GM12878 (cell line): ENCODE data around the gene GPR18. TPM values are rescaled to one million over a fixed set of nuclear protein-coding genes. Genes with fewer than 3 reads are reported as not detected.

ENCODE experiments used
- ATAC-seq: fragments of 200-7000 bp; cut with Tn5 transposase; 3 replicates; pipeline ENCODE4 v1.9.1; 2020; ENCODE audit warnings: mild to moderate bottlenecking, moderate library complexity
- BruUV-seq: library from RNA; stranded (reverse); fragments of 400-500 nt; replicated peaks from 2 replicates; lab custom pipeline; 2021; lab: Mats Ljungman, UMichigan
- CTCF ChIA-PET: fragments of 300-600 bp; sonication (Branson Sonifier 250); formaldehyde crosslinking; extraction: SDS; loops from one replicate; lab custom pipeline; 2021; ENCODE audit warnings: inconsistent platforms; lab: Yijun Ruan, JAX
- POLR2A ChIA-PET: fragments of 350-600 bp; formaldehyde crosslinking; extraction: SDS; loops from one replicate; lab custom pipeline; 2021; ENCODE audit warnings: inconsistent platforms; lab: Charles Lee
- RAD21 ChIA-PET: fragments of 300-600 bp; sonication (Branson Sonifier 250); formaldehyde crosslinking; loops from one replicate; lab custom pipeline; 2023; ENCODE audit warnings: antibody characterized with exemption; ENCODE audit not compliant: unreplicated experiment; lab: Charles Lee
- SMC1A ChIA-PET: fragments of 300-600 bp; sonication (Branson Sonifier 250); formaldehyde crosslinking; loops from one replicate; lab custom pipeline; 2023; ENCODE audit not compliant: unreplicated experiment, uncharacterized antibody; lab: Charles Lee
- DNase-seq: peaks from one replicate; pipeline ENCODE4 v3.0.0-alpha.2; 2011; ENCODE audit warnings: low read depth, low spot score
- FAIRE-seq: peaks from 3 replicates; lab custom pipeline; 2011; peaks lifted over from hg19 to GRCh38; lab: Jason Lieb, UNC
- H2AFZ ChIP-seq: 2 replicates; pipeline ENCODE4 v1.6.0; 2011; ENCODE audit warnings: low read depth, low read length, control low read depth; ENCODE audit not compliant: control insufficient read depth
- H3K27ac ChIP-seq: 2 replicates; pipeline ENCODE4 v1.5.1; 2011; ENCODE audit warnings: control low read depth; ENCODE audit not compliant: control insufficient read depth, insufficient read depth
- H3K27me3 ChIP-seq, 2 experiments: replicated peaks in 1 of 2; 2 replicates each; pipeline versions ENCODE4 v1.6.0 to v1.6.1; 2011; ENCODE audit warnings: low read length in 1 of 2; ENCODE audit not compliant: control insufficient read depth in 2 of 2, insufficient read depth in 2 of 2
- H3K36me3 ChIP-seq, 2 experiments: 2 replicates each; pipeline ENCODE4 v1.5.1; 2011; ENCODE audit warnings: low read length in 1 of 2; ENCODE audit not compliant: control insufficient read depth in 2 of 2, insufficient read depth in 2 of 2
- H3K4me1 ChIP-seq: 2 replicates; pipeline ENCODE4 v1.6.1; 2011; ENCODE audit warnings: mild to moderate bottlenecking, low read length, moderate library complexity, mixed read lengths; ENCODE audit not compliant: control insufficient read depth, insufficient read depth
- H3K4me2 ChIP-seq: 2 replicates; pipeline ENCODE4 v1.6.0; 2011; ENCODE audit warnings: control low read depth; ENCODE audit not compliant: control insufficient read depth, insufficient read depth
- H3K4me3 ChIP-seq: fragments of 200-600 bp; sonication (generic); 2 replicates; pipeline ENCODE4 v1.5.1; 2016
- H3K79me2 ChIP-seq: 2 replicates; pipeline ENCODE4 v1.6.0; 2011; ENCODE audit warnings: low read length; ENCODE audit not compliant: control insufficient read depth, insufficient read depth
- H3K9ac ChIP-seq: 2 replicates; pipeline ENCODE4 v1.8.0; 2011; ENCODE audit warnings: low read length, control low read depth, mixed read lengths; ENCODE audit not compliant: control insufficient read depth, insufficient read depth
- H3K9me3 ChIP-seq: replicated peaks from 3 replicates; pipeline ENCODE4 v1.5.1; 2011; ENCODE audit warnings: mild to moderate bottlenecking, low read length; ENCODE audit not compliant: control insufficient read depth, insufficient read depth
- H4K20me1 ChIP-seq: 2 replicates; pipeline ENCODE4 v1.6.0; 2011; ENCODE audit not compliant: control insufficient read depth, insufficient read depth
- CEBPB ChIP-seq, 2 experiments: fragments of 150-350 bp in 1 of 2; IDR thresholded peaks; 2 replicates each; pipeline ENCODE4 v1.6.1; 2012 to 2014; ENCODE audit warnings: low read depth in 2 of 2, low read length in 2 of 2, borderline replicate concordance in 1 of 2, inconsistent platforms in 1 of 2
- CTCF ChIP-seq, 3 experiments: IDR thresholded peaks in 2 of 3; conservative IDR thresholded peaks in 1 of 3; 2 replicates each; pipeline ENCODE4 v1.5.1; 2011; ENCODE audit warnings: low read depth in 3 of 3, low read length in 3 of 3, mild to moderate bottlenecking in 3 of 3, control low read depth in 2 of 3, moderate library complexity in 2 of 3, inconsistent platforms in 1 of 3, mixed read lengths in 1 of 3; ENCODE audit not compliant: control insufficient read depth in 2 of 3, insufficient read depth in 1 of 3; ENCODE audit errors: extremely low read depth in 1 of 3
- E2F4 ChIP-seq: IDR thresholded peaks from 2 replicates; pipeline ENCODE4 v1.6.1; 2012; ENCODE audit warnings: low read depth, low read length, improper control_type of control experiment
- HCFC1 ChIP-seq: fragments of 150-350 bp; IDR thresholded peaks from 2 replicates; pipeline ENCODE4 v1.6.1; 2014; ENCODE audit warnings: low read length
- NFIC ChIP-seq: IDR thresholded peaks from 2 replicates; pipeline ENCODE4 v1.6.1; 2012; ENCODE audit warnings: low read depth, mild to moderate bottlenecking, inconsistent platforms, low read length, moderate library complexity
- RCOR1 ChIP-seq: conservative IDR thresholded peaks from 2 replicates; pipeline ENCODE4 v1.6.1; 2012; ENCODE audit warnings: low read depth, low read length, improper control_type of control experiment
- SIX5 ChIP-seq: IDR thresholded peaks from 2 replicates; pipeline ENCODE4 v1.6.1; 2011; ENCODE audit warnings: mild to moderate bottlenecking, low read depth, low read length, moderate library complexity; ENCODE audit not compliant: severe bottlenecking
- SMARCA5 ChIP-seq: fragments of 450-650 bp; IDR thresholded peaks from 2 replicates; pipeline ENCODE4 v1.6.1; 2017; ENCODE audit warnings: mild to moderate bottlenecking
- SREBF2 ChIP-seq: IDR thresholded peaks from 2 replicates; pipeline ENCODE4 v1.6.1; 2012; ENCODE audit warnings: mild to moderate bottlenecking, low read length
- TCF3 ChIP-seq: IDR thresholded peaks from 2 replicates; pipeline ENCODE4 v1.6.1; 2012; ENCODE audit warnings: low read depth, mild to moderate bottlenecking, low read length, borderline replicate concordance; ENCODE audit not compliant: insufficient read depth
- WRNIP1 ChIP-seq: IDR thresholded peaks from 2 replicates; pipeline ENCODE4 v1.6.1; 2011; ENCODE audit warnings: low read depth, low read length, improper control_type of control experiment, borderline replicate concordance
- WGBS: methylation state at CpG from one replicate; pipeline ENCODE4 v1.1.6; 2016; ENCODE audit warnings: low lambda C conversion rate; ENCODE audit not compliant: insufficient replicate concordance, insufficient coverage; ENCODE audit errors: missing lambda C conversion rate; 5-methylcytosine and 5-hydroxymethylcytosine counted together
- in situ Hi-C: fragments of 300-500 bp; cut with MboI; formaldehyde crosslinking; loops from 9 replicates; pipeline ENCODE4 v1.14.3; 2018; ENCODE audit warnings: mixed read lengths
- intact Hi-C: fragments of 100-400 bp; cut with micrococcal nuclease; formaldehyde crosslinking; loops from one replicate; pipeline ENCODE4 v1.14.2; 2022; ENCODE audit not compliant: unreplicated experiment
- polyA plus RNA-seq, 11 experiments: library from polyadenylated mRNA; depleted of rRNA in 4 of 11; unstranded in 6 of 11; stranded (reverse) in 5 of 11; fragments of >200 nt; fragmentation: Nextera tagmentation in 4 of 11; fragmentation: Illumina TruSeq in 1 of 11; extraction: Ambion mirVana in 4 of 11; extraction: Trizol in 1 of 11; gene quantifications; 1 replicate in 1 of 11; 2 replicates in 10 of 11; pipeline versions ENCODE4 v1.2.1 to v1.2.3, GENCODE V29; 2011 to 2016; ENCODE audit warnings: inconsistent platforms in 2 of 11, missing spikeins in 2 of 11, low read depth in 1 of 11
- total RNA-seq, 4 experiments: library from RNA; depleted of rRNA in 3 of 4; stranded (reverse); fragments of >200 nt in 3 of 4; fragmentation: Illumina TruSeq in 1 of 4; extraction: Trizol in 1 of 4; gene quantifications; 2 replicates each; pipeline versions ENCODE4 v1.2.1 to v1.2.3, GENCODE V29; 2013 to 2021
- TF ChIP-seq, protein P1 (sequence below): fragments of 450-650 bp; formaldehyde crosslinking; IDR thresholded peaks from 2 replicates; pipeline ENCODE4 v1.4.0; 2022; ENCODE audit warnings: mild to moderate bottlenecking, moderate library complexity

The GPR18 gene
- total and polyA plus RNA-seq, 10 of the 15 experiments (the other 5 are each of a cell fraction or from before 2014, with no cell fraction given): 3.3 to 12.9 (median 5.2) TPM

DNA sequence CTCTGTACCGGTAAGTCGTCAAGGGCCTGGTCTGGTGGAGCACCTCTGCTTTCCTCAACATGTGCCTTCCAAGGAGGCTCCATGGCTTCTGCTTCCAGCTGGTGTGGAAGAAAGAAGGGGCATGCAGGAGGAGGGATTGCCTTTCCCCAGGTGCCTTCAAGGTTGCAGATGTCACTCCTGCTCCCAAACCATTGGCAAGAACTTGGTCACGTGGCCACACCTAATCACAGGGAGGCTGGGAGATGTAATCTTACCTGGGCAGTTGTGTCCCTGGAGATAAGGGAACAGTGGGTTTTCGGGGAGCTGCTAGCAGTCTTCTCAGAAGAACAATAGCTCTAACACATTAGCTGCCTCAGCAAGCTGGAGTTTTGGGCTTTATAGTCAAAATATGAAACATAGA, 9.7 kb upstream of the GPR18 start (continued):
- TF ChIP-seq SMARCA5 (no peak), E2F4 (no peak)
- TF ChIP-seq, all 136 proteins: peak for 0

- Histone ChIP-seq H3K27ac (no peak overlapping the region), H3K36me3 (peaks cover 0 to 5% of the 10 kb centered on the region in 2 experiments; a peak in 2 of 4 replicates), H2AFZ (no peak overlapping the region), H3K79me2 (peaks cover 8% of the 10 kb centered on the region), H4K20me1 (no peaks in the 10 kb centered on the region), H3K4me1 (peaks cover 18% of the 10 kb centered on the region), H3K9me3 (no peaks in the 10 kb centered on the region), H3K9ac (no peak overlapping the region), H3K4me3 (no peak overlapping the region), H3K27me3 (no peaks in the 10 kb centered on the region), H3K4me2 (no peak overlapping the region)
- BruUV-seq: no TSS peak
- TF ChIP-seq CEBPB (IDR thresholded peaks at IDR 0.05; ENCODE audit: borderline replicate concordance in 1 of 2, low read depth in 2 of 2, low read length in 2 of 2) (no peak), TCF3 (no peak), NFIC (no peak), CTCF (IDR thresholded peaks at IDR 0.05 in 2 of 3, conservative IDR thresholded peaks at IDR 0.05 in 1 of 3; ENCODE audit: control insufficient read depth in 2 of 3, extremely low read depth in 1 of 3, insufficient read depth in 1 of 3, low read depth in 3 of 3, low read length in 3 of 3) (no peak), SREBF2 (no peak), SIX5 (no peak), RCOR1 (no peak), HCFC1 (no peak), WRNIP1 (no peak)
- TF ChIP-seq, protein P1, sequence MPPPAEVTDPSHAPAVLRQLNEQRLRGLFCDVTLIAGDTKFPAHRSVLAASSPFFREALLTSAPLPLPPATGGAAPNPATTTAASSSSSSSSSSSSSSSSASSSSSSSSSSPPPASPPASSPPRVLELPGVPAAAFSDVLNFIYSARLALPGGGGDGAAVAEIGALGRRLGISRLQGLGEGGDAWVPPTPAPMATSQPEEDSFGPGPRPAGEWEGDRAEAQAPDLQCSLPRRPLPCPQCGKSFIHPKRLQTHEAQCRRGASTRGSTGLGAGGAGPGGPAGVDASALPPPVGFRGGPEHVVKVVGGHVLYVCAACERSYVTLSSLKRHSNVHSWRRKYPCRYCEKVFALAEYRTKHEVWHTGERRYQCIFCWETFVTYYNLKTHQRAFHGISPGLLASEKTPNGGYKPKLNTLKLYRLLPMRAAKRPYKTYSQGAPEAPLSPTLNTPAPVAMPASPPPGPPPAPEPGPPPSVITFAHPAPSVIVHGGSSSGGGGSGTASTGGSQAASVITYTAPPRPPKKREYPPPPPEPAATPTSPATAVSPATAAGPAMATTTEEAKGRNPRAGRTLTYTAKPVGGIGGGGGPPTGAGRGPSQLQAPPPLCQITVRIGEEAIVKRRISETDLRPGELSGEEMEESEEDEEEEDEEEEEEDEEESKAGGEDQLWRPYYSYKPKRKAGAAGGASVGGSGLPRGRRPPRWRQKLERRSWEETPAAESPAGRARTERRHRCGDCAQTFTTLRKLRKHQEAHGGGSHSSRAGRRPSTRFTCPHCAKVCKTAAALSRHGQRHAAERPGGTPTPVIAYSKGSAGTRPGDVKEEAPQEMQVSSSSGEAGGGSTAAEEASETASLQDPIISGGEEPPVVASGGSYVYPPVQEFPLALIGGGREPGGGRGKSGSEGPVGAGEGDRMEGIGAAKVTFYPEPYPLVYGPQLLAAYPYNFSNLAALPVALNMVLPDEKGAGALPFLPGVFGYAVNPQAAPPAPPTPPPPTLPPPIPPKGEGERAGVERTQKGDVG (CRISPR knock-in tag): no peak
- intact Hi-C loops (loop anchor here (1.0 to 10.0 kb wide), 5 partner anchors 91 to 425 kb away; partner anchors contain the start of gene CLYBL), in situ Hi-C loops (loop anchor here (10.0 kb wide), 1 partner anchor 412 kb away; no protein-coding TSS in a partner anchor)
- POLR2A ChIA-PET: interaction anchor here (1.6 to 2.4 kb wide), 2 partner anchors 67 to 90 kb away, joined by 4 to 7 read pairs; partner anchors contain the start of gene UBAC2
- FAIRE-seq: no peak
- SMC1A ChIA-PET: interaction anchor here (0.6 to 14.4 kb wide), 26 partner anchors 9 to 551 kb away, joined by 3 to 306 read pairs (median 13); partner anchors contain the start of genes GPR18, GPR183, TM9SF2 and UBAC2
- no peak for ATAC-seq
- DNase-seq: no peak
- RAD21 ChIA-PET: interaction anchor here (0.8 to 12.6 kb wide), 14 partner anchors 11 to 397 kb away, joined by 3 to 338 read pairs (median 49); partner anchors contain the start of genes GPR183 and UBAC2
- CTCF ChIA-PET: interaction anchor here (0.7 to 12.3 kb wide), 37 partner anchors 8 to 425 kb away, joined by 3 to 470 read pairs (median 5); partner anchors contain the start of genes GPR18 and UBAC2
- 76% methylated on average over 6 of the region's 6 CpGs for WGBS
Observed at GRCh38 chr13:99266827-99267226, 8.6 kb upstream of the GPR18 start.
